Naive thymus-derived CD4-positive, alpha-beta T cell (primary cell): Measurements from ENCODE around the gene SMIM12. TPM values are rescaled to one million over a fixed set of nuclear protein-coding genes. Genes with fewer than 3 reads are reported as not detected.

Experiments used
- ATAC-seq: fragments of 150-1000 bp; cut with Tn5 transposase; 2 replicates; pipeline ENCODE4 v1.10.0; 2021; ENCODE audit warnings: mild to moderate bottlenecking, moderate library complexity
- CTCF ChIA-PET: fragments of 350-600 bp; sonication (Branson Sonifier 250); formaldehyde crosslinking; loops from one replicate; lab custom pipeline; 2021; ENCODE audit warnings: antibody characterized with exemption; lab: Charles Lee
- POLR2A ChIA-PET: fragments of 350-600 bp; sonication (Branson Sonifier 250); formaldehyde crosslinking; loops from one replicate; lab custom pipeline; 2021; ENCODE audit warnings: antibody characterized with exemption, inconsistent platforms; lab: Charles Lee
- DNase-seq, 9 donors: peaks; one replicate each; pipeline versions ENCODE4 v3.0.0 to v3.0.0-alpha.2; 2020 to 2022; ENCODE audit warnings: mixed read lengths in 1 of 9
- H3K27ac ChIP-seq: one replicate; pipeline ENCODE4 v1.7.0; 2013; ENCODE audit warnings: mild to moderate bottlenecking, low read depth, low read length, moderate library complexity
- H3K27me3 ChIP-seq, 2 donors: one replicate each; pipeline ENCODE4 v1.7.0; 2013; ENCODE audit warnings: low read length in 2 of 2, mild to moderate bottlenecking in 2 of 2, moderate library complexity in 2 of 2; ENCODE audit not compliant: control insufficient read depth in 2 of 2, insufficient read depth in 2 of 2
- H3K36me3 ChIP-seq, 3 experiments: 1 replicate in 2 of 3; 2 replicates in 1 of 3; pipeline ENCODE4 v1.7.0; 2013; ENCODE audit warnings: low read length in 3 of 3, mild to moderate bottlenecking in 3 of 3, moderate library complexity in 1 of 3; ENCODE audit not compliant: insufficient read depth in 3 of 3, control insufficient read depth in 2 of 3
- H3K4me1 ChIP-seq, 2 donors: one replicate each; pipeline ENCODE4 v1.7.0; 2013; ENCODE audit warnings: low read length in 2 of 2, mild to moderate bottlenecking in 2 of 2, moderate library complexity in 1 of 2; ENCODE audit not compliant: control insufficient read depth in 2 of 2, insufficient read depth in 2 of 2
- H3K4me3 ChIP-seq: 2 replicates; pipeline ENCODE4 v1.7.0; 2013; ENCODE audit warnings: mild to moderate bottlenecking, low read length
- H3K9me3 ChIP-seq, 3 experiments: 1 replicate in 2 of 3; 2 replicates in 1 of 3; pipeline ENCODE4 v1.7.0; 2013; ENCODE audit warnings: low read length in 3 of 3; ENCODE audit not compliant: control insufficient read depth in 2 of 3
- H3K27ac Mint-ChIP-seq, 9 donors: one replicate each; pipeline ENCODE4 v1.8.0; 2020 to 2022; ENCODE audit warnings: mixed read lengths in 9 of 9, mild to moderate bottlenecking in 8 of 9, moderate library complexity in 5 of 9, inconsistent platforms in 2 of 9
- H3K27me3 Mint-ChIP-seq, 5 donors: one replicate each; pipeline ENCODE4 v1.8.0; 2021 to 2022; ENCODE audit warnings: mixed read lengths in 5 of 5, mild to moderate bottlenecking in 1 of 5
- H3K36me3 Mint-ChIP-seq, 5 donors: one replicate each; pipeline ENCODE4 v1.8.0; 2020 to 2022; ENCODE audit warnings: mixed read lengths in 5 of 5, mild to moderate bottlenecking in 3 of 5, inconsistent platforms in 1 of 5
- H3K4me1 Mint-ChIP-seq, 7 donors: one replicate each; pipeline ENCODE4 v1.8.0; 2020 to 2022; ENCODE audit warnings: mixed read lengths in 7 of 7, mild to moderate bottlenecking in 3 of 7, inconsistent platforms in 1 of 7
- H3K4me3 Mint-ChIP-seq, 10 donors: one replicate each; pipeline ENCODE4 v1.8.0; 2020 to 2022; ENCODE audit warnings: mild to moderate bottlenecking in 10 of 10, mixed read lengths in 10 of 10, moderate library complexity in 6 of 10, inconsistent platforms in 2 of 10
- H3K9me3 Mint-ChIP-seq, 11 donors: one replicate each; pipeline ENCODE4 v1.8.0; 2020 to 2022; ENCODE audit warnings: mixed read lengths in 11 of 11, mild to moderate bottlenecking in 4 of 11, inconsistent platforms in 1 of 11, moderate library complexity in 1 of 11
- intact Hi-C, 2 donors: fragments of 100-400 bp; cut with micrococcal nuclease; formaldehyde crosslinking; loops; one replicate each; pipeline ENCODE4 v1.15.1; 2023
- polyA plus RNA-seq, 2 donors: library from polyadenylated mRNA; unstranded; fragments of 300-500 nt; fragmentation: Illumina TruSeq; gene quantifications; one replicate each; pipeline ENCODE4 v1.2.3, GENCODE V29; 2021
- total RNA-seq, 6 experiments: library from RNA in 5 of 6; stranded (reverse) in 5 of 6; gene quantifications; 1 replicate in 5 of 6; 2 replicates in 1 of 6; pipeline ENCODE4 v1.2.3 and lab custom pipeline; 2021 to 2026

Gene SMIM12
- total RNA-seq: 10 to 100 TPM; 29.1 to 46.4 (median 38.2) TPM
- polyA plus RNA-seq: 10 to 100 TPM; 60.9 to 74.3 TPM
- 43.2 reads per million, percentile 68 among the genes with 10 or more reads in this experiment for total RNA-seq (lab: John Stamatoyannopoulos, UW)

DNA sequence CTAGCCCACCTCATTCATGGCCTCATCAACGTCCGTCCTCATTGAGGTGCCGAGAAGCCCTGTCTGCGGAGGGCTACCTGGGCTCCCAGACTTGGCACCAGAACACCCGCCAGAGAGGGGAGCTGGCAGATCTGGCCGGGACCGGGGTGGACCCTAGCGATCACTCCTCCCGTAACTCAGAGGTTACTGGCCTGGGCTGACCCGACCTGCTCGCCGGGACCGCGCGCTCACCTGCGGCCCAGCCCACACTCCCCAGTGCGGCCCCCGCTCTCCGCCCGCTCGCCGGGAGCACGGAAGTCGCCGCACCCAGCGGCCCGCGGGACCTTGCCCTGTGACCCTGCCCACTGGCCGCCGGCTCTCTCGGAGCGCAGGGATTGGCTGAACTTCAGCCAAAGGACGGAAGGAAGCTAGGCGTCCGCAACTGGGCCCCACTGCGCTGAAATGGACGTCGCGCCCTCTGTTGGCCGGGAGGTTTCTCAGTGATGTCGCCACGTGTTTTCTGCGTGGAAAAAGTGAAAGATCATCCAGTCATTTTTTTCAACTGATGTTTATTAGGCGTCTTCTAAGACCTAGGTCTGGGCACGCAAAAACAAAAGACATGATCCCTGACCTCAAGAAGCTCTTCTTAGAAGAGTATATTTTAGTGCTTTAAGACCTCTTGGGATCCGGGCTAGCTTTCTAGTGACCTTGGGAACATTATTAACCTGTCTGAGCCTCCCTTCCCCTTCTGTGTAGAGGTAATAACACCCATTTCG is at the start of gene SMIM12:
Gene SMIM12, minus strand, starts transcription at position 304 of the 755 bp plus-strand sequence. CDS start 3,772 bp downstream, outside the sequence.
- Histone ChIP-seq H3K27ac (peak within 1 kb of the TSS; percentile 93), H3K27me3 (no peaks in the 10 kb centered on the region), H3K4me3 (peak within 1 kb of the TSS; percentile 72), H3K36me3 (peaks cover 0 to 18% (median 4%) of the 10 kb centered on the region in 3 experiments), H3K9me3 (no peaks in the 10 kb centered on the region), H3K4me1 (peaks cover 38 to 43% of the 10 kb centered on the region in 2 donors)
- peak within 1 kb of the TSS; percentile 90 to 99 (median 96) for H3K27ac Mint-ChIP-seq
- H3K4me1 Mint-ChIP-seq: peaks cover 39 to 66% (median 63%) of the 10 kb centered on the region in 7 donors
- ATAC-seq: peak; percentile 99
- H3K9me3 Mint-ChIP-seq: peaks cover 0 to 2% (median 0%) of the 10 kb centered on the region in 11 donors
- H3K27me3 Mint-ChIP-seq: no peaks in the 10 kb centered on the region
- intact Hi-C loops: loop anchor here (2.0 to 10.0 kb wide), 6 partner anchors 173 to 785 kb away; partner anchors contain the start of genes SFPQ (in 2 of the 2), KIAA0319L (in 1 of the 2), NCDN (in 1 of the 2) and PSMB2 (in 1 of the 2)
- DNase-seq: peak; percentile 69 to 92 (median 75)
- CTCF ChIA-PET: interaction anchor here (0.6 to 1.4 kb wide), 3 partner anchors 18 to 324 kb away, joined by 3 to 4 read pairs (median 4); partner anchors contain the start of gene ZMYM6
- H3K36me3 Mint-ChIP-seq: peaks cover 0 to 5% (median 0%) of the 10 kb centered on the region in 5 donors
- H3K4me3 Mint-ChIP-seq: peak within 1 kb of the TSS; percentile 85 to 100 (median 95)
- POLR2A ChIA-PET: interaction anchor here (0.6 to 1.5 kb wide), 9 partner anchors 8 to 689 kb away, joined by 3 to 6 read pairs (median 4); partner anchors contain the start of genes TMEM35B and ZMYM6

DNA sequence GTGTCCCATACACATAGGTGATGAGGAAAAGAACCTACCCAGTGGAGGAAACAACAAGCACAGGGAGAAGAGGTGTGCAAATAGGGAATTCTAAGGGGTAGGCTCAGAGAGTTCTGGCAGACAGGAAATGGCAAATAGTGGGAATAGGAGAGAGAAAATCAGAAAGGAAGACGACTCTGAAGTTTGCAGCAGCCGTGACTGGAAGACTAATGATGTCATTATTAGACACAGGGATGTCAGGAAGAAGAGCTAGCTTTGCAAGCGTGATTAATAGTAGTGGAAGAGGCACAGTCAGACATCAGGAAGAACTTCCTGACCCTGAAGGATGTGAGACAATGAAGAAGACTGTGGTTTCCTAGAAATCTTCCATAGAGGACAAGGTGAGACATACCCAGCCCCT is 48.8 kb upstream of the SMIM12 start:
- Histone ChIP-seq H3K36me3 (no peaks in the 10 kb centered on the region), H3K27ac (no peak overlapping the region), H3K27me3 (no peaks in the 10 kb centered on the region), H3K4me3 (no peak overlapping the region), H3K4me1 (no peaks in the 10 kb centered on the region), H3K9me3 (no peaks in the 10 kb centered on the region)
- Mint-ChIP-seq H3K4me3 (no peak overlapping the region), H3K27ac (no peak overlapping the region), H3K27me3 (peaks cover 3 to 29% (median 21%) of the 10 kb centered on the region in 5 donors), H3K9me3 (peaks cover 0 to 9% (median 0%) of the 10 kb centered on the region in 11 donors), H3K4me1 (peaks cover 0 to 1% (median 0%) of the 10 kb centered on the region in 7 donors), H3K36me3 (no peaks in the 10 kb centered on the region)
- ATAC-seq (no peak), DNase-seq (no peak)
- CTCF ChIA-PET: no interaction called here
- intact Hi-C loops: no loop called here
- POLR2A ChIA-PET: no interaction called here

- no peaks in the 10 kb centered on the region for H3K36me3 Mint-ChIP-seq
- H3K4me1 ChIP-seq: no peaks in the 10 kb centered on the region
- H3K27ac Mint-ChIP-seq: no peak overlapping the region
- no peak for DNase-seq
- peaks cover under 1 to 34% (median 21%) of the 10 kb centered on the region in 5 donors for H3K27me3 Mint-ChIP-seq
- intact Hi-C loops: no loop called here
- no peak overlapping the region for H3K27ac ChIP-seq
- H3K4me1 Mint-ChIP-seq: peaks cover 0 to 1% (median 0%) of the 10 kb centered on the region in 7 donors
- ATAC-seq: no peak
- ChIA-PET CTCF (no interaction called here), POLR2A (no interaction called here)
- no peak overlapping the region for H3K4me3 Mint-ChIP-seq
- H3K36me3 ChIP-seq: no peaks in the 10 kb centered on the region
- peaks cover 0 to 9% (median 0%) of the 10 kb centered on the region in 11 donors for H3K9me3 Mint-ChIP-seq
- H3K27me3 ChIP-seq: no peaks in the 10 kb centered on the region
- no peaks in the 10 kb centered on the region for H3K9me3 ChIP-seq
- H3K4me3 ChIP-seq: no peak overlapping the region
These were observed 48.0 kb upstream of the SMIM12 start for GRCh38 chr1:34907487-34908090.

- no peak overlapping the region for H3K27ac Mint-ChIP-seq
- Histone ChIP-seq H3K4me1 (no peaks in the 10 kb centered on the region), H3K9me3 (no peaks in the 10 kb centered on the region), H3K27ac (no peak overlapping the region), H3K36me3 (no peaks in the 10 kb centered on the region), H3K4me3 (no peak overlapping the region), H3K27me3 (no peaks in the 10 kb centered on the region)
- POLR2A ChIA-PET: interaction anchor here (0.5 kb wide), 1 partner anchor 297 kb away, joined by 4 read pairs; no protein-coding TSS in a partner anchor
- ATAC-seq (no peak), DNase-seq (no peak)
- H3K9me3 Mint-ChIP-seq: peaks cover 0 to 9% (median 0%) of the 10 kb centered on the region in 11 donors
- intact Hi-C loops: no loop called here
- CTCF ChIA-PET: no interaction called here
- H3K4me1 Mint-ChIP-seq: peaks cover 0 to 1% (median 0%) of the 10 kb centered on the region in 7 donors
- no peak overlapping the region for H3K4me3 Mint-ChIP-seq
- H3K27me3 Mint-ChIP-seq: peaks cover 0 to 41% (median 25%) of the 10 kb centered on the region in 5 donors
- no peaks in the 10 kb centered on the region for H3K36me3 Mint-ChIP-seq
These were observed 47.2 kb upstream of the SMIM12 start for GRCh38 chr1:34906756-34907155.

DNA sequence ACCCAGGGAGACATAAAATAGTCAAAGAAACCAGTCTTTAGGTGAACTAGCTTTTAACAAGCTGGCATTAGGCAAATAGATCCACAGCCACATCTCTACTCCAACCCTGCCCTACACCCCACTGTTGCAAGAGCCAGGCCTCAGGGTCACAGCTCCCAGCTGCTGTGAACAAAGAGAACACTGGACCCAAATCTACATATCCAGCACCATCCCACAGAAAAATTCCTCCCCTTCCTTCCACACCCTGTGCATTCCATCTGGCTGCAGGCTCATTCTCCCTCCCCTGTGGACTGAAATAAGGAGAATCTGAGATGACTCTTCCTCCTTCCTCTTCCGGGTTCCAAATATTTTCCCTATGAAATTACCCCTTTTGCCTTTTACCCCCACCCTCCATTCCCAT is 46.7 kb upstream of the SMIM12 start:
- Mint-ChIP-seq H3K4me1 (peaks cover 0 to 1% (median 0%) of the 10 kb centered on the region in 7 donors), H3K9me3 (peaks cover 0 to 9% (median 0%) of the 10 kb centered on the region in 11 donors), H3K27me3 (peaks cover 0 to 46% (median 29%) of the 10 kb centered on the region in 5 donors), H3K36me3 (no peaks in the 10 kb centered on the region), H3K4me3 (no peak overlapping the region), H3K27ac (no peak overlapping the region)
- DNase-seq (no peak), ATAC-seq (no peak)
- Histone ChIP-seq H3K27ac (no peak overlapping the region), H3K9me3 (no peaks in the 10 kb centered on the region), H3K4me1 (no peaks in the 10 kb centered on the region), H3K4me3 (no peak overlapping the region), H3K27me3 (no peaks in the 10 kb centered on the region), H3K36me3 (no peaks in the 10 kb centered on the region)
- ChIA-PET CTCF (no interaction called here), POLR2A (interaction anchor here (0.5 kb wide), 1 partner anchor 298 kb away, joined by 4 read pairs; no protein-coding TSS in a partner anchor)
- intact Hi-C loops: no loop called here

DNA sequence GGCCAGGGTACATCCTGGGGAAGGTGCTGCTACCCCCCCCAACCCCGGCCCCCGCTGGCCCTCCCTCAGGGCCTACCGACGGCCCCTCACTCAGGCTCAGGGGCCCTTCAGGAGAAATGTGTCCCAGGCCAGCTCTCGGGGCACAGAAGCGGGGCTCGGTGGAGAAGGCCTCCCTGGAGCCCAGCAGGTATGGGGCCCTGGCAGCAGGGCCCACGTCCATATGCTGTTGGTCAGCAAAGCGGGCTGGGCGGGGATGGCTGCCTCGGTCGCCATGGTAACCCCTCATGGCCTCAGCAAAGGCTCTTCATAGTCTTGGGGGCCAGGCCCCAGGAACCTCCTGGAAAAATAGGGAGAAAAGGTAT is 45.5 kb upstream of the SMIM12 start:
- Mint-ChIP-seq H3K9me3 (peaks cover 0 to 9% (median 0%) of the 10 kb centered on the region in 11 donors), H3K4me3 (no peak overlapping the region), H3K4me1 (peaks cover 0 to 3% (median 0%) of the 10 kb centered on the region in 7 donors), H3K27me3 (peaks cover 0 to 57% (median 29%) of the 10 kb centered on the region in 5 donors), H3K27ac (no peak overlapping the region), H3K36me3 (no peaks in the 10 kb centered on the region)
- intact Hi-C loops: no loop called here
- CTCF ChIA-PET: no interaction called here
- Histone ChIP-seq H3K9me3 (no peaks in the 10 kb centered on the region), H3K27ac (no peak overlapping the region), H3K4me1 (no peaks in the 10 kb centered on the region), H3K27me3 (no peaks in the 10 kb centered on the region), H3K36me3 (no peaks in the 10 kb centered on the region), H3K4me3 (no peak overlapping the region)
- ATAC-seq (no peak), DNase-seq (no peak)
- POLR2A ChIA-PET: no interaction called here
